ENCODE results near the gene CDH1.
"Not testable (repeated sequence)": the region's sequence is repeated elsewhere in the genome, so short reads cannot be mapped to it uniquely, and the experiment has no call there.

The CDH1 gene

GRCh38 chr16:68762996-68763756 is 26.1 kb downstream of the CDH1 start:
- DNase-seq (ENCODE audit: low spot score) = no peak

- DNase-seq (ENCODE audit: low spot score) = no peak
Measured at GRCh38 chr16:68764862-68765261, 27.8 kb downstream of the CDH1 start.

GRCh38 chr16:68767581-68767980 is 30.5 kb downstream of the CDH1 start:
- DNase-seq (ENCODE audit: low spot score) = no peak

GRCh38 chr16:68768175-68768574 is 31.1 kb downstream of the CDH1 start:
- DNase-seq (ENCODE audit: low spot score) = no peak

- no peak for DNase-seq (ENCODE audit: low spot score)
Measured at GRCh38 chr16:68768771-68769170, 31.7 kb downstream of the CDH1 start.

- DNase-seq (ENCODE audit: low spot score) = no peak
Measured at GRCh38 chr16:68770671-68771070, 33.6 kb downstream of the CDH1 start.

GRCh38 chr16:68772030-68772681 is 35.1 kb downstream of the CDH1 start:
- DNase-seq (ENCODE audit: low spot score) = no peak

- DNase-seq (ENCODE audit: low spot score) = no peak
Measured at GRCh38 chr16:68772871-68773270, 35.8 kb downstream of the CDH1 start.

- no peak for DNase-seq (ENCODE audit: low spot score)
Measured at GRCh38 chr16:68774982-68775634, 38.0 kb downstream of the CDH1 start.

- DNase-seq (ENCODE audit: low spot score) = no peak
Measured at GRCh38 chr16:68776821-68777485, 39.9 kb downstream of the CDH1 start.

GRCh38 chr16:68778551-68779231 is 41.6 kb downstream of the CDH1 start:
- no peak for DNase-seq (ENCODE audit: low spot score)

- no peak for DNase-seq (ENCODE audit: low spot score)
Measured at GRCh38 chr16:68779891-68780290, 42.8 kb downstream of the CDH1 start.

GRCh38 chr16:68781784-68782183 is 44.7 kb downstream of the CDH1 start:
- DNase-seq (ENCODE audit: low spot score) = no peak

- DNase-seq (ENCODE audit: low spot score) = no peak
Measured at GRCh38 chr16:68782198-68783174, 45.4 kb downstream of the CDH1 start.

GRCh38 chr16:68784226-68784625 is 47.1 kb downstream of the CDH1 start:
- no peak for DNase-seq (ENCODE audit: low spot score)

GRCh38 chr16:68784721-68785120 is 47.6 kb downstream of the CDH1 start:
- DNase-seq (ENCODE audit: low spot score) = no peak

GRCh38 chr16:68785715-68786114 is 48.6 kb downstream of the CDH1 start:
- no peak for DNase-seq (ENCODE audit: low spot score)

GRCh38 chr16:68786685-68787418 is 49.8 kb downstream of the CDH1 start:
- DNase-seq (ENCODE audit: low spot score) = no peak

- DNase-seq (ENCODE audit: low spot score) = not testable (repeated sequence)
Measured at GRCh38 chr16:68787419-68787807, 50.3 kb downstream of the CDH1 start.

GRCh38 chr16:68790130-68790761 is 53.2 kb downstream of the CDH1 start:
- no peak for DNase-seq (ENCODE audit: low spot score)
